Neural crest cell (in vitro differentiated cells): ENCODE results near the gene THSD1. TPM values are rescaled to one million over a fixed set of nuclear protein-coding genes. Genes with fewer than 3 reads are reported as not detected.

Source experiments
- DNase-seq: peaks from one replicate; pipeline ENCODE4 v3.0.0; 2021; ENCODE audit warnings: low read depth, mixed read lengths, low spot score
- H3K27ac Mint-ChIP-seq: one replicate; pipeline ENCODE4 v1.8.0; 2021; ENCODE audit warnings: mild to moderate bottlenecking, mixed read lengths; ENCODE audit not compliant: unreplicated experiment
- H3K27me3 Mint-ChIP-seq: 2 replicates; pipeline ENCODE4 v1.8.0; 2021; ENCODE audit warnings: low read depth, mild to moderate bottlenecking, mixed read lengths
- H3K36me3 Mint-ChIP-seq: 2 replicates; pipeline ENCODE4 v1.8.0; 2021; ENCODE audit warnings: low read depth, mild to moderate bottlenecking, mixed read lengths
- H3K4me1 Mint-ChIP-seq: 2 replicates; pipeline ENCODE4 v1.8.0; 2021; ENCODE audit warnings: mixed read lengths
- H3K4me3 Mint-ChIP-seq: one replicate; pipeline ENCODE4 v1.8.0; 2021; ENCODE audit warnings: mild to moderate bottlenecking, mixed read lengths
- H3K9me3 Mint-ChIP-seq: 2 replicates; pipeline ENCODE4 v1.8.0; 2021; ENCODE audit warnings: mixed read lengths
- CTCF ChIP-seq: fragments of 200-600 bp; sonication (generic); conservative IDR thresholded peaks from 2 replicates; pipeline ENCODE4 v1.5.0; 2021; ENCODE audit warnings: antibody characterized with exemption, mild to moderate bottlenecking
- total RNA-seq: library from RNA; stranded (reverse); gene quantifications from 2 replicates; pipeline ENCODE4 v1.2.1, GENCODE V29; 2021

Gene THSD1
- total RNA-seq, 1 donor from 2014 or later = 0.75 TPM

- no peak overlapping the region for H3K27ac Mint-ChIP-seq
- H3K9me3 Mint-ChIP-seq = no peaks in the 10 kb centered on the region
These were observed 41.4 kb upstream of the THSD1 start for GRCh38 chr13:52447354-52447753.

GRCh38 chr13:52446265-52446664 lies 40.3 kb upstream of the THSD1 start:
- no peak overlapping the region for H3K27ac Mint-ChIP-seq
- no peak for TF ChIP-seq CTCF
- H3K4me3 Mint-ChIP-seq = no peak overlapping the region

More at GRCh38 chr13:52447354-52447753, 41.4 kb upstream of the THSD1 start:
- no peaks in the 10 kb centered on the region for H3K27me3 Mint-ChIP-seq
- no peak for DNase-seq
- no peak for TF ChIP-seq CTCF
- peaks cover 3% of the 10 kb centered on the region for H3K36me3 Mint-ChIP-seq
- H3K4me1 Mint-ChIP-seq = peaks cover 25% of the 10 kb centered on the region
- H3K4me3 Mint-ChIP-seq = no peak overlapping the region

GRCh38 chr13:52432456-52432855 lies 26.5 kb upstream of the THSD1 start:
- no peaks in the 10 kb centered on the region for H3K27me3 Mint-ChIP-seq
- no peaks in the 10 kb centered on the region for H3K9me3 Mint-ChIP-seq
- no peak overlapping the region for H3K27ac Mint-ChIP-seq
- DNase-seq = no peak
- no peak overlapping the region for H3K4me3 Mint-ChIP-seq
- H3K36me3 Mint-ChIP-seq = peaks cover 22% of the 10 kb centered on the region
- H3K4me1 Mint-ChIP-seq = no peaks in the 10 kb centered on the region
- TF ChIP-seq CTCF = no peak

More at GRCh38 chr13:52446265-52446664, 40.3 kb upstream of the THSD1 start:
- no peaks in the 10 kb centered on the region for H3K9me3 Mint-ChIP-seq
- no peaks in the 10 kb centered on the region for H3K27me3 Mint-ChIP-seq
- H3K36me3 Mint-ChIP-seq = peaks cover 3% of the 10 kb centered on the region
- no peak for DNase-seq
- H3K4me1 Mint-ChIP-seq = peaks cover 21% of the 10 kb centered on the region

GRCh38 chr13:52428295-52428694 lies 22.3 kb upstream of the THSD1 start:
- Mint-ChIP-seq H3K36me3 (peaks cover 20% of the 10 kb centered on the region), H3K4me3 (no peak overlapping the region), H3K9me3 (no peaks in the 10 kb centered on the region), H3K27me3 (no peaks in the 10 kb centered on the region), H3K4me1 (no peaks in the 10 kb centered on the region), H3K27ac (no peak overlapping the region)
- no peak for TF ChIP-seq CTCF
- DNase-seq = no peak

- no peak overlapping the region for H3K27ac Mint-ChIP-seq
- no peaks in the 10 kb centered on the region for H3K9me3 Mint-ChIP-seq
- peaks cover 28% of the 10 kb centered on the region for H3K36me3 Mint-ChIP-seq
- no peak for DNase-seq
- no peaks in the 10 kb centered on the region for H3K4me1 Mint-ChIP-seq
- H3K27me3 Mint-ChIP-seq = no peaks in the 10 kb centered on the region
- H3K4me3 Mint-ChIP-seq = no peak overlapping the region
- TF ChIP-seq CTCF = no peak
These were observed 15.2 kb upstream of the THSD1 start for GRCh38 chr13:52421216-52421615.

- H3K27me3 Mint-ChIP-seq = no peaks in the 10 kb centered on the region
- no peak for DNase-seq
- no peak overlapping the region for H3K4me3 Mint-ChIP-seq
- TF ChIP-seq CTCF = no peak
- no peaks in the 10 kb centered on the region for H3K9me3 Mint-ChIP-seq
- H3K4me1 Mint-ChIP-seq = no peaks in the 10 kb centered on the region
- no peak overlapping the region for H3K27ac Mint-ChIP-seq
- peaks cover 24% of the 10 kb centered on the region for H3K36me3 Mint-ChIP-seq
These were observed 13.1 kb upstream of the THSD1 start for GRCh38 chr13:52419080-52419479.
